GM23248 (cell line): ENCODE data around the gene ARSG. TPM values are rescaled to one million over a fixed set of nuclear protein-coding genes. Genes with fewer than 3 reads are reported as not detected.

Experiments
- DNase-seq: peaks from one replicate; pipeline ENCODE4 v3.0.0-alpha.2; 2015
- H2AFZ ChIP-seq: fragments of 200-600 bp; sonication (generic); 2 replicates; pipeline ENCODE4 v1.6.1; 2016; ENCODE audit warnings: antibody characterized with exemption
- H3F3A ChIP-seq: fragments of 200-600 bp; sonication (generic); 2 replicates; pipeline ENCODE4 v1.6.1; 2016; ENCODE audit warnings: mild to moderate bottlenecking, antibody characterized with exemption, mixed run types; ENCODE audit not compliant: insufficient read depth
- H3K27ac ChIP-seq: fragments of 200-600 bp; sonication (generic); 2 replicates; pipeline ENCODE4 v1.5.1; 2016; ENCODE audit warnings: mild to moderate bottlenecking
- H3K27me3 ChIP-seq: fragments of 200-600 bp; sonication (generic); replicated peaks from 2 replicates; pipeline ENCODE4 v1.6.1; 2016; ENCODE audit warnings: mild to moderate bottlenecking; ENCODE audit not compliant: insufficient read depth
- H3K36me3 ChIP-seq: fragments of 200-600 bp; sonication (generic); 2 replicates; pipeline ENCODE4 v1.6.1; 2016; ENCODE audit warnings: low read depth, mild to moderate bottlenecking
- H3K4me1 ChIP-seq: fragments of 200-600 bp; sonication (generic); 2 replicates; pipeline ENCODE4 v1.6.1; 2016; ENCODE audit warnings: mild to moderate bottlenecking; ENCODE audit not compliant: insufficient read depth
- H3K4me2 ChIP-seq: fragments of 200-600 bp; sonication (generic); one replicate; pipeline ENCODE4 v1.6.1; 2016; ENCODE audit warnings: mild to moderate bottlenecking; ENCODE audit not compliant: unreplicated experiment
- H3K4me3 ChIP-seq: fragments of 200-600 bp; sonication (generic); 2 replicates; pipeline ENCODE4 v1.5.1; 2016; ENCODE audit warnings: mild to moderate bottlenecking
- H3K79me2 ChIP-seq: fragments of 200-600 bp; sonication (generic); 2 replicates; pipeline ENCODE4 v1.6.1; 2016; ENCODE audit warnings: mild to moderate bottlenecking; ENCODE audit not compliant: insufficient read depth
- H3K9ac ChIP-seq: fragments of 200-600 bp; sonication (generic); 2 replicates; pipeline ENCODE4 v1.6.1; 2016; ENCODE audit warnings: mild to moderate bottlenecking
- H3K9me2 ChIP-seq: fragments of 200-600 bp; sonication (generic); 2 replicates; pipeline ENCODE4 v1.6.1; 2016; ENCODE audit warnings: mixed run types, mild to moderate bottlenecking, moderate library complexity; ENCODE audit not compliant: insufficient read depth
- H3K9me3 ChIP-seq: fragments of 200-600 bp; sonication (generic); one replicate; pipeline ENCODE4 v1.6.1; 2017; ENCODE audit warnings: low read depth
- H4K20me1 ChIP-seq: fragments of 200-600 bp; sonication (generic); 2 replicates; pipeline ENCODE4 v1.6.0; 2016; ENCODE audit not compliant: insufficient read depth
- EZH2 ChIP-seq: fragments of 200-600 bp; sonication (generic); IDR thresholded peaks from 2 replicates; pipeline ENCODE4 v1.6.1; 2018; ENCODE audit warnings: antibody characterized with exemption, mild to moderate bottlenecking; ENCODE audit not compliant: insufficient read depth, poor library complexity, severe bottlenecking
- EZH2phosphoT487 ChIP-seq: fragments of 200-600 bp; sonication (generic); IDR thresholded peaks from 2 replicates; pipeline ENCODE4 v1.6.1; 2018; ENCODE audit warnings: antibody characterized with exemption, moderate library complexity, mild to moderate bottlenecking, low read depth; ENCODE audit not compliant: insufficient read depth
- WGBS, 2 experiments: methylation state at CpG; one replicate each; pipeline ENCODE4 v1.1.6; 2015 to 2017; ENCODE audit warnings: low lambda C conversion rate in 2 of 2, low coverage in 1 of 2; ENCODE audit errors: missing lambda C conversion rate in 2 of 2; 5-methylcytosine and 5-hydroxymethylcytosine counted together
- in situ Hi-C: fragments of 300-500 bp; cut with MboI; formaldehyde crosslinking; loops from 2 replicates; pipeline ENCODE4 v1.15.0; 2020
- polyA plus RNA-seq: library from polyadenylated mRNA; unstranded; fragments of >200 nt; fragmentation: Nextera tagmentation; extraction: Ambion mirVana; gene quantifications from 2 replicates; pipeline ENCODE4 v1.2.1, GENCODE V29; 2016
- total RNA-seq: library from RNA; depleted of rRNA; stranded (reverse); fragments of >200 nt; shearing (Covaris generic); gene quantifications from 2 replicates; pipeline ENCODE4 v1.2.3, GENCODE V29; 2014

ARSG gene
- total and polyA plus RNA-seq, 2 experiments from 2014 or later = 2.8 to 5.6 TPM

DNA sequence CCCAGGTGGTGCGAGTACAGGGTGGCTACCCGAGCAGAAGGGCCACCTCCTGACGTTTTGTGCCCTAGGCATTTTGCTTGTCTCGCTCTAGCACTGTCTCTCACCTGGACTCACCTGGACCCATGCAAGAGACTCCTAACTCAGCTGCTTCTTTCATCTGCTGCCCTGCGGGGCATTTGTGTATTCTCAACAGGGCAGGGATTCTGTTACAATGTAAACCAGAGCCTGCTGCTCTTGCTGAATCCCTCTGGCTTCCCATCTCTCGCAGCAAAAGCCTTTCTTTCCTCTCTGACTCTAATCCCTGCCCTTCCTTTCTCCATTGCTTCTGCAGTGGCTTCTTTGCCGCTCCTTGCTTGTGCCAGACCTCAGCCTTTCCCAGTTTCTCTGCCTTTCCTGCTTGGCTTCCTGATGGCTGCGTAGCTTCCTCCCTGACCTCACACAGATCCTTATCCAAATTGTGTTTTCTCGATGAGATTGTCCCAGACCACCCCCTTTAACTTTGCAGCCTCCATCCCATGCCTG is 10.2 kb downstream of the ARSG start:
- in situ Hi-C loops = no loop called here
- DNase-seq = no peak
- H3K9ac ChIP-seq = no peak overlapping the region
- no peaks in the 10 kb centered on the region for H3K79me2 ChIP-seq
- no peaks in the 10 kb centered on the region for H3K36me3 ChIP-seq
- peaks cover 15% of the 10 kb centered on the region for H3K4me1 ChIP-seq
- no peak overlapping the region for H3K27ac ChIP-seq
- no peak overlapping the region for H3K4me3 ChIP-seq
- H3K4me2 ChIP-seq = no peak overlapping the region
- TF ChIP-seq EZH2phosphoT487 (no peak), EZH2 (no peak)
- H3K27me3 ChIP-seq = no peaks in the 10 kb centered on the region; the same call in 1 of the 2 replicates
- no peaks in the 10 kb centered on the region for H3K9me2 ChIP-seq
- H4K20me1 ChIP-seq = no peaks in the 10 kb centered on the region
- no peak overlapping the region for H2AFZ ChIP-seq
- WGBS, 2 experiments = 75 to 83% methylated on average over 9 of the region's 9 CpGs
- H3F3A ChIP-seq = no peaks in the 10 kb centered on the region
- no peaks in the 10 kb centered on the region for H3K9me3 ChIP-seq

DNA sequence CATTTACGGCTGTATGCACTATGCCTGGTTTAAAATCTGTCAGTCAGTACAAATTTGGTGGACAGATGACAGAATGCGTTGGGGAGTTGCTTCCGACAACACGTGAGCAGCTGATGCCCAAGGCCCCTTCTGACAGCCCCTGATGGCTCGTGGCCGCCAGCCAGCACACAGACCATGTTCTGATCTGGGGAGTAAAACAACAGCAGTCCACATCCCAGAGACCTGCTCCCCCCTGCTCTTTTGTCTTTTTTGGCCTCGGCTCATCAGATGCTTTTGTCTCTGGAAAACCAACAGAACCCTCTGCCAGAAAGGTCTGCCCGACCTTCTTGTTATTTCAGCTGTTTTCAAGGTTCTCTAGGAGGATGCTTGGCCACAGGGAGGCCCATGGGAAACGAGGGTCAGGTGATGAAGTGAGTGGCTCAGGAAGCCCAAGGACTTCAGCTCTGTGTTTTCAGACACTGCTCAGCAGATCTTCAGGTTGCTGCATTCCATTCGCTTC is 10.8 kb downstream of the ARSG start:
- 77 to 79% methylated on average over 10 of the region's 10 CpGs for WGBS, 2 experiments
- Histone ChIP-seq H3K27me3 (no peaks in the 10 kb centered on the region; the same call in 1 of the 2 replicates), H3K9me3 (no peaks in the 10 kb centered on the region), H4K20me1 (no peaks in the 10 kb centered on the region), H3K36me3 (no peaks in the 10 kb centered on the region), H3K9me2 (no peaks in the 10 kb centered on the region), H2AFZ (no peak overlapping the region), H3F3A (no peaks in the 10 kb centered on the region), H3K79me2 (no peaks in the 10 kb centered on the region), H3K4me3 (no peak overlapping the region), H3K9ac (no peak overlapping the region), H3K27ac (no peak overlapping the region), H3K4me1 (peaks cover 10% of the 10 kb centered on the region; the same call in 1 of the 2 replicates), H3K4me2 (no peak overlapping the region)
- TF ChIP-seq EZH2phosphoT487 (no peak), EZH2 (no peak)
- in situ Hi-C loops = no loop called here
- DNase-seq = peak; percentile 5

- DNase-seq = no peak
- TF ChIP-seq EZH2 = no peak
- no peak for TF ChIP-seq EZH2phosphoT487
- in situ Hi-C loops = no loop called here
Observed at GRCh38 chr17:68302666-68303065, 11.4 kb downstream of the ARSG start.

DNA sequence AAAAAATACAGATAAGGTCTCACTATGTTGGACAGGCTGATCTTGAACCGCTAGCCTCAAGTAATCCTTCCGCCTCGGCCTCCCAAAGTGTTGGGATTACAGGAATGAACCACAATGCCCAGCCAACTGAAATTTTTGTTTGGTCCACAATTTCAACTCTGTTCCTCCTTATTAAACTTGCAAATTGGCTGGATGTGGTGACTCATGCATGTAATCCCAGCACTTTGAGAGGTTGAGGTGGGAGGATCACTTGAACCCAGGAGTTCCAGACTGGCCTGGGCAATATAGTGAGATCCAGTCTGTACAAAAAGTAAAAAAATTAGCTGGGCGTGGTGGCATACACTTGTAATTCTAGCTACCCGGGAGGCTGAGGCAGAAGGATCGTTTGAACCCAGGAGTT is 13.4 kb downstream of the ARSG start:
- no peak overlapping the region for H2AFZ ChIP-seq
- in situ Hi-C loops = no loop called here
- TF ChIP-seq EZH2 (no peak), EZH2phosphoT487 (no peak)
- H3K9me2 ChIP-seq = no peaks in the 10 kb centered on the region
- no peak overlapping the region for H3K9ac ChIP-seq
- H3K9me3 ChIP-seq = no peaks in the 10 kb centered on the region
- DNase-seq = no peak
- H3K4me1 ChIP-seq = peaks cover 10% of the 10 kb centered on the region; the same call in 1 of the 2 replicates
- no peak overlapping the region for H3K4me2 ChIP-seq
- H3K27ac ChIP-seq = no peak overlapping the region
- H3K4me3 ChIP-seq = no peak overlapping the region
- H3F3A ChIP-seq = no peaks in the 10 kb centered on the region
- H3K27me3 ChIP-seq = no peaks in the 10 kb centered on the region; the same call in 1 of the 2 replicates
- H4K20me1 ChIP-seq = no peaks in the 10 kb centered on the region
- H3K36me3 ChIP-seq = no peaks in the 10 kb centered on the region
- 92% methylated on average over 6 of the region's 6 CpGs for WGBS, 2 experiments
- H3K79me2 ChIP-seq = no peaks in the 10 kb centered on the region

More at GRCh38 chr17:68302666-68303065, 11.4 kb downstream of the ARSG start:
- Histone ChIP-seq H3K9me3 (no peaks in the 10 kb centered on the region), H3K4me1 (peaks cover 10% of the 10 kb centered on the region; the same call in 1 of the 2 replicates), H3K9me2 (no peaks in the 10 kb centered on the region), H3K27me3 (no peaks in the 10 kb centered on the region; the same call in 1 of the 2 replicates), H3K4me2 (no peak overlapping the region), H4K20me1 (no peaks in the 10 kb centered on the region), H3K79me2 (no peaks in the 10 kb centered on the region), H3K4me3 (no peak overlapping the region), H3K36me3 (no peaks in the 10 kb centered on the region), H3F3A (no peaks in the 10 kb centered on the region), H2AFZ (no peak overlapping the region), H3K9ac (no peak overlapping the region), H3K27ac (no peak overlapping the region)
- 75 to 78% methylated on average over 4 of the region's 4 CpGs for WGBS, 2 experiments

GRCh38 chr17:68305142-68305541 is 13.8 kb downstream of the ARSG start:
- Histone ChIP-seq H3K36me3 (no peaks in the 10 kb centered on the region), H3K27ac (no peak overlapping the region), H3K9ac (no peak overlapping the region), H3K4me1 (peaks cover 10% of the 10 kb centered on the region; the same call in 1 of the 2 replicates), H4K20me1 (no peaks in the 10 kb centered on the region), H3K9me3 (no peaks in the 10 kb centered on the region), H3F3A (no peaks in the 10 kb centered on the region), H3K4me3 (no peak overlapping the region), H2AFZ (no peak overlapping the region; the same call in 1 of the 2 replicates), H3K79me2 (no peaks in the 10 kb centered on the region), H3K4me2 (no peak overlapping the region), H3K27me3 (no peaks in the 10 kb centered on the region; the same call in 1 of the 2 replicates), H3K9me2 (no peaks in the 10 kb centered on the region)
- TF ChIP-seq EZH2phosphoT487 (no peak), EZH2 (no peak)
- in situ Hi-C loops = no loop called here
- 26 to 31% methylated on average over 4 of the region's 4 CpGs for WGBS, 2 experiments
- peak; percentile 32 for DNase-seq
